Keratinocyte (primary cell): ENCODE measurements around the gene SCAI. TPM values are rescaled to one million over a fixed set of nuclear protein-coding genes. Genes with fewer than 3 reads are reported as not detected.

Experiments used
- DNase-seq: peaks from one replicate; pipeline ENCODE4 v3.0.0-alpha.2; 2011; ENCODE audit warnings: low read depth, missing footprints, low spot score
- FAIRE-seq: peaks from 2 replicates; lab custom pipeline; 2011; peaks lifted over from hg19 to GRCh38; lab: Jason Lieb, UNC
- H2AFZ ChIP-seq: 2 replicates; pipeline ENCODE4 v1.6.0; 2012; ENCODE audit warnings: low read length, control low read depth, inconsistent platforms; ENCODE audit not compliant: control insufficient read depth
- H3K27ac ChIP-seq: 2 replicates; pipeline ENCODE4 v1.5.1; 2011; ENCODE audit warnings: low read length; ENCODE audit not compliant: control insufficient read depth, insufficient read depth
- H3K27me3 ChIP-seq: 3 replicates; pipeline ENCODE4 v1.6.0; 2011; ENCODE audit warnings: low read length; ENCODE audit not compliant: control insufficient read depth, insufficient read depth; ENCODE audit errors: extremely low read depth
- H3K36me3 ChIP-seq, 2 experiments: 2 replicates in 1 of 2; 3 replicates in 1 of 2; pipeline ENCODE4 v1.5.1; 2011; ENCODE audit warnings: low read length in 2 of 2, mild to moderate bottlenecking in 1 of 2; ENCODE audit not compliant: control insufficient read depth in 2 of 2, insufficient read depth in 2 of 2; ENCODE audit errors: extremely low read depth in 1 of 2
- H3K4me1 ChIP-seq: 3 replicates; pipeline ENCODE4 v1.5.1; 2011; ENCODE audit warnings: low read length; ENCODE audit not compliant: control insufficient read depth, insufficient read depth; ENCODE audit errors: extremely low read depth
- H3K4me2 ChIP-seq: 3 replicates; pipeline ENCODE4 v1.6.0; 2011; ENCODE audit warnings: low read depth, low read length; ENCODE audit not compliant: control insufficient read depth, insufficient read depth; ENCODE audit errors: extremely low read depth
- H3K4me3 ChIP-seq, 3 experiments: fragments of 200-600 bp in 1 of 3; sonication (generic) in 1 of 3; 2 replicates in 2 of 3; 3 replicates in 1 of 3; pipeline ENCODE4 v1.5.1; 2011 to 2016; ENCODE audit warnings: low read length in 3 of 3, mild to moderate bottlenecking in 3 of 3, control low read depth in 2 of 3, inconsistent platforms in 1 of 3, low read depth in 1 of 3, mixed read lengths in 1 of 3, mixed run types in 1 of 3, moderate library complexity in 1 of 3; ENCODE audit not compliant: control insufficient read depth in 2 of 3, insufficient read depth in 2 of 3; ENCODE audit errors: extremely low read depth in 1 of 3
- H3K79me2 ChIP-seq: 2 replicates; pipeline ENCODE4 v1.6.0; 2012; ENCODE audit warnings: low read length; ENCODE audit not compliant: control insufficient read depth, insufficient read depth
- H3K9ac ChIP-seq: 3 replicates; pipeline ENCODE4 v1.6.0; 2011; ENCODE audit warnings: low read length; ENCODE audit not compliant: control insufficient read depth, insufficient read depth; ENCODE audit errors: extremely low read depth
- H3K9me1 ChIP-seq: 3 replicates; pipeline ENCODE4 v1.6.0; 2011; ENCODE audit warnings: low read length; ENCODE audit not compliant: control insufficient read depth, insufficient read depth; ENCODE audit errors: extremely low read depth
- H3K9me3 ChIP-seq: 2 replicates; pipeline ENCODE4 v1.5.1; 2012; ENCODE audit warnings: low read depth, low read length; ENCODE audit not compliant: control insufficient read depth
- H4K20me1 ChIP-seq: 3 replicates; pipeline ENCODE4 v1.6.0; 2011; ENCODE audit warnings: low read length; ENCODE audit not compliant: control insufficient read depth, insufficient read depth; ENCODE audit errors: extremely low read depth
- CTCF ChIP-seq, 3 experiments: IDR thresholded peaks in 1 of 3; conservative IDR thresholded peaks in 1 of 3; optimal IDR thresholded peaks in 1 of 3; 2 replicates in 2 of 3; 3 replicates in 1 of 3; pipeline versions ENCODE3 to v1.5.1; 2011; ENCODE audit warnings: low read length in 3 of 3, mild to moderate bottlenecking in 3 of 3, moderate library complexity in 2 of 3, control low read depth in 1 of 3, inconsistent platforms in 1 of 3; ENCODE audit not compliant: insufficient read depth in 2 of 3; ENCODE audit errors: extremely low read depth in 1 of 3
- EZH2 ChIP-seq: IDR thresholded peaks from one replicate; pipeline ENCODE4 v1.6.1; 2012; ENCODE audit warnings: inconsistent platforms, mild to moderate bottlenecking, low read length, moderate library complexity
- dilution Hi-C: fragments of 300-500 bp; cut with MboI; formaldehyde crosslinking; loops from one replicate; pipeline ENCODE4 v1.7.0; 2020; ENCODE audit warnings: low sequenced_read_pairs; ENCODE audit not compliant: extremely low pct_ligation_motif_present
- polyA plus RNA-seq, 5 experiments: library from polyadenylated mRNA; depleted of rRNA in 3 of 5; stranded (reverse) in 3 of 5; stranded (forward) in 1 of 5; unstranded in 1 of 5; fragments of >200 nt; gene quantifications; 1 replicate in 1 of 5; 2 replicates in 3 of 5; 3 replicates in 1 of 5; pipeline versions ENCODE4 v1.2.1 to v1.2.3, GENCODE V29; 2011 to 2012; ENCODE audit warnings: missing spikeins in 2 of 5, low read depth in 1 of 5, low replicate concordance in 1 of 5

SCAI gene
- polyA plus RNA-seq, 1 donor (not counting 4 experiments of a cell fraction or from before 2014, with no cell fraction given): 3.0 TPM

- no peak overlapping the region for H3K27ac ChIP-seq
- H3K4me2 ChIP-seq: no peak overlapping the region
- no peaks in the 10 kb centered on the region for H3K9me3 ChIP-seq
- DNase-seq (no peak), FAIRE-seq (no peak)
- dilution Hi-C loops: no loop called here
- H3K9ac ChIP-seq: no peak overlapping the region
- H3K4me3 ChIP-seq: no peak overlapping the region
- no peak overlapping the region for H2AFZ ChIP-seq
- H3K9me1 ChIP-seq: no peaks in the 10 kb centered on the region
- H3K36me3 ChIP-seq: peaks cover 5 to 12% of the 10 kb centered on the region in 2 experiments
- no peaks in the 10 kb centered on the region for H3K27me3 ChIP-seq
- H4K20me1 ChIP-seq: no peaks in the 10 kb centered on the region
- H3K4me1 ChIP-seq: peaks cover 3% of the 10 kb centered on the region
- H3K79me2 ChIP-seq: peaks cover 5% of the 10 kb centered on the region
- TF ChIP-seq CTCF (optimal IDR thresholded peaks at IDR 0.05 in 1 of 3, IDR thresholded peaks at IDR 0.05 in 1 of 3, conservative IDR thresholded peaks at IDR 0.05 in 1 of 3; ENCODE audit: extremely low read depth in 1 of 3, insufficient read depth in 2 of 3, low read length in 3 of 3) (no peak), EZH2 (no peak)
These were observed 13.2 kb upstream of the SCAI start for GRCh38 chr9:125156551-125156950.

DNA sequence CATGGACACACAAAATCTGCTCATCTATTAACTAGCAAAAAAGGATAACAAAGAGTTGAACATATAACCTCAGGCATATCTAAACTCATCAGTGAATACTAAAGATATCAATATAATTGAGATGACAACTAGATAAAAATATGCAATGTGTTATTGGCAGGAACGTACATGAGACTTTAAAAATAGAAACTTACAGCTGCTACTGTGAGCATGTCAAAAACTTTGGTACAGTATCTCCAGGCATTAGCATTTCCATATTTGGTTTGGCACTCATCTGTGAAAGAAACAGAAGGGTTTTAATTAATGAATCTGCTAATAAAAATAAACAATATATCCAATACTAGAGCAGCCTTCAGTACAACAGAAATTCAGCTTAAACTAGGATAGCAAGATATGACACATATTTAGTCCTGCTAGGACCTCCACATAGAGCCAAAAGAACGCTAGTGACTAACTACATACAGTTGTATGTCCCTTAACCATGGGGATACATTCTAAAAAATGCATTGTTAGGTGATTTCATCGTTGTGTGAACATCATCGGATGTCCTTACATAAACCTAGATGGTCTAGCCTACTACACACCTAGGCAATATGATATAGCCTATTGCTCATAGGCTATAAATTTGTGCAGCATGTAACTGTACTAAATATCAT, 10.5 kb upstream of the SCAI start:
- Histone ChIP-seq H2AFZ (no peak overlapping the region), H3K4me3 (no peak overlapping the region), H3K4me1 (no peaks in the 10 kb centered on the region), H3K36me3 (peaks cover 15 to 17% of the 10 kb centered on the region in 2 experiments), H3K27me3 (no peaks in the 10 kb centered on the region), H3K79me2 (no peaks in the 10 kb centered on the region), H3K27ac (no peak overlapping the region), H3K9me3 (no peaks in the 10 kb centered on the region), H3K4me2 (no peak overlapping the region), H3K9me1 (no peaks in the 10 kb centered on the region), H3K9ac (no peak overlapping the region), H4K20me1 (no peaks in the 10 kb centered on the region)
- DNase-seq (no peak), FAIRE-seq (no peak)
- dilution Hi-C loops: no loop called here
- TF ChIP-seq EZH2: no peak
- no peak for TF ChIP-seq CTCF (optimal IDR thresholded peaks at IDR 0.05 in 1 of 3, IDR thresholded peaks at IDR 0.05 in 1 of 3, conservative IDR thresholded peaks at IDR 0.05 in 1 of 3; ENCODE audit: extremely low read depth in 1 of 3, insufficient read depth in 2 of 3, low read length in 3 of 3)
